HG03354 (cell line): Measurements from ENCODE around the gene NEIL1.
A peak's percentile ranks its signal among the peaks of the same experiment; 100 is the strongest.
"Not testable (repeated sequence)": the region's sequence is repeated elsewhere in the genome, so short reads cannot be mapped to it uniquely, and the experiment has no call there.

Source experiments
- ATAC-seq: cut with Tn5 transposase; IDR thresholded peaks from one replicate; pipeline ENCODE4 v1.9.1; 2021; ENCODE audit warnings: mild to moderate bottlenecking; ENCODE audit not compliant: unreplicated experiment, poor library complexity, severe bottlenecking

Gene NEIL1

GRCh38 chr15:75332093-75332492, 14.7 kb upstream of the NEIL1 start:
- not testable (repeated sequence) for ATAC-seq

GRCh38 chr15:75333654-75334419, 13.0 kb upstream of the NEIL1 start:
- not testable (repeated sequence) for ATAC-seq

GRCh38 chr15:75335313-75335704, 11.5 kb upstream of the NEIL1 start:
- no peak for ATAC-seq

GRCh38 chr15:75335705-75336355, 11.0 kb upstream of the NEIL1 start, which contains the start of gene COMMD4:
Gene COMMD4, plus strand, starts transcription at chr15:75336063. Its CDS starts 27 bp downstream, at chr15:75336090.
- ATAC-seq, result peak; percentile 75

GRCh38 chr15:75338661-75339240, 8.1 kb upstream of the NEIL1 start:
- ATAC-seq, result no peak

GRCh38 chr15:75339531-75340240, 7.2 kb upstream of the NEIL1 start:
- ATAC-seq, result no peak

- no peak for ATAC-seq
Measured at GRCh38 chr15:75342221-75342620, 4.6 kb upstream of the NEIL1 start.

GRCh38 chr15:75343953-75344352, 2.9 kb upstream of the NEIL1 start:
- ATAC-seq, result not testable (repeated sequence)

GRCh38 chr15:75347222-75348033, 589 bp downstream of the NEIL1 start:
- peak; percentile 74 for ATAC-seq

- no peak for ATAC-seq
Measured at GRCh38 chr15:75348034-75348561, 1.3 kb downstream of the NEIL1 start.

GRCh38 chr15:75348562-75349350, 1.9 kb downstream of the NEIL1 start:
- ATAC-seq, result no peak

GRCh38 chr15:75349351-75349669, 2.5 kb downstream of the NEIL1 start:
- not testable (repeated sequence) for ATAC-seq

- ATAC-seq, result peak; percentile 38
Measured at GRCh38 chr15:75349851-75350588, 3.2 kb downstream of the NEIL1 start.

- no peak for ATAC-seq
Measured at GRCh38 chr15:75350601-75351361, 3.9 kb downstream of the NEIL1 start.

- ATAC-seq, result no peak
Measured at GRCh38 chr15:75352186-75353080, 5.6 kb downstream of the NEIL1 start.

GRCh38 chr15:75353604-75354003, 6.8 kb downstream of the NEIL1 start:
- ATAC-seq, result no peak
